Measurements from ENCODE around the gene STRBP.

GRCh38 chr9:123080444-123080843, 187.9 kb downstream of the STRBP start:
- TF ChIP-seq CTCF (IDR thresholded peaks at IDR 0.05) (no peak), POLR2A (IDR thresholded peaks at IDR 0.05) (no peak), POLR2AphosphoS5 (IDR thresholded peaks at IDR 0.05) (no peak)

Data from suprapubic skin (tissue), 4 donors.